ENCODE results near the gene PSMB7.

The PSMB7 gene

DNA sequence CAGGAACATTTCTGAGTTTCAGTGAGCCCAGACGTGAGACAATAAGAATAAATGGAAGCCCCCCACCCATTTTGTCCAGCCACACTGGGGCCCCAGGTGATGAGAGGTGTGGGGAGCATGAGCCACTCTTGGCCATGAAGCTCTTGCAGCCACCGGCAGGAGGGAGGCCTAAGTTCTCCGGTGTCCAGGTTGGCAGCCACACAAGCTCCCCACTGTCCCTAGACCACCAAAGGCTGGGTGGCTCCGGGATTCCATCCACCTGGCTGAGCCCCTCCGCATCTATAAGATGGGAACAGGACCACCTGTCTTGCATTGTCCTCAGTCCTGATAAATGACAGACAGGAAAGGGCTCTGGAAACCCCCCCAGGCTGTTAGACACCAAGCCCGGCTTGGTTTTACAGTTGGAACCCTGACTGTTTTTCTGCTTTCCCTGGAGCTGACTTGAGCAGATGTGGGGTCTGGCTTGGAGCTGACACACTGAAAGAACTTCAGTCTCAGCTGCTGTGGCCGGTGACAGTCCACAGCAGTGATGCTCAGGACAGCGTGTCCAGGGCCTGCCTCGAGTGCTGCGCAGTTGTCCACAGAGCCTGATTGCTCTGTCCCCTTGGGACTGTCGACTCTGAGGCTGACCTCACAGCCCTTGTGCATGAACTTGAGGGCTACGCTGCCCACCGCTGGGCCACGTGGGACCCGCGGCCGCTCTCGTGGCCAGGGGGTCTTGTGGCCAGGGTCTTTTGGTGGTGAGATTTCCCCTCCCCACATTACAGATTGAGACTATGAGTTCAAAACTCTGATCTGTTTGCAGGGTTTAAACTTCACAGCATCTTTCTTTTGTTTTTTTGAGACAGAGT lies 74.8 kb downstream of the PSMB7 start:
- no peak overlapping the region for H3K9ac ChIP-seq (ENCODE audit: low read depth in 1 of 2, low read length in 2 of 2)
- no peaks in the 10 kb centered on the region for H3K4me1 ChIP-seq (ENCODE audit: control insufficient read depth in 1 of 2, insufficient read depth in 2 of 2, low read length in 2 of 2)
- H3K27ac ChIP-seq (ENCODE audit: low read depth, low read length) = no peak overlapping the region
- peaks cover 22 to 70% of the 10 kb centered on the region in 2 donors for H3K36me3 ChIP-seq (ENCODE audit: control insufficient read depth in 1 of 2, insufficient read depth in 2 of 2, low read length in 2 of 2)
- no peaks in the 10 kb centered on the region for H3K27me3 ChIP-seq (ENCODE audit: control insufficient read depth in 1 of 2, insufficient read depth in 2 of 2, low read length in 2 of 2)
- no peak overlapping the region for H3K4me3 ChIP-seq (ENCODE audit: low read depth in 1 of 2, low read length in 2 of 2)
- peaks cover 0 to 5% of the 10 kb centered on the region in 2 donors for H3K9me3 ChIP-seq (ENCODE audit: control insufficient read depth in 1 of 2, low read length in 2 of 2)

DNA sequence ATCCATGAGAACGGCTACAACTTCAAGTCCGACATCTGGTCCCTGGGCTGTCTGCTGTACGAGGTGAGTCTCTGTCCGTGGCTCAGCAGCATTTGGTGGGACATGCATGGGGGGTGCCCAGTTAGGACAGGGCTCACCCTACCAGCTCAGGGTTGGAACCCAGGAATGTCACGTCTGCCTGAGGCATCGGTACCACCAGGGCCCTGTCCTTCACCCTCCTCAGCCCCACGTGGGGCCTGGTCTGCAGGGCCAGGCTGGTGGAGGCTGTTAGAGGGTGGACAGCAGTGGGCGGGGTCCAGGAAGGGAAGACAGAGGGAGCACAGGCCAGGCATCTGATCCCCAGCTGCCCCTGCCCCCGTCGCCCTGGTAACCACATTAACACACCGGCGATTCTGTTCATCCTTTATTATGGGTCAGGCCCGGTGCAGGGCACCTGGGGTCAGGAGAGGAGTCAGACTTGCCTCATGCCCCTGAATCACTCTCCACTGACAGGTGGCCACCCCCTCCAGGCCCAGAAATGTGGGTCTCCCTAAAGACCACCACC lies 75.6 kb downstream of the PSMB7 start:
- Histone ChIP-seq H3K9me3 (ENCODE audit: control insufficient read depth in 1 of 2, low read length in 2 of 2) (peaks cover 0 to 5% of the 10 kb centered on the region in 2 donors), H3K9ac (ENCODE audit: low read depth in 1 of 2, low read length in 2 of 2) (no peak overlapping the region), H3K27me3 (ENCODE audit: control insufficient read depth in 1 of 2, insufficient read depth in 2 of 2, low read length in 2 of 2) (no peaks in the 10 kb centered on the region), H3K4me1 (ENCODE audit: control insufficient read depth in 1 of 2, insufficient read depth in 2 of 2, low read length in 2 of 2) (no peaks in the 10 kb centered on the region), H3K36me3 (ENCODE audit: control insufficient read depth in 1 of 2, insufficient read depth in 2 of 2, low read length in 2 of 2) (peaks cover 26 to 72% of the 10 kb centered on the region in 2 donors), H3K4me3 (ENCODE audit: low read depth in 1 of 2, low read length in 2 of 2) (no peak overlapping the region), H3K27ac (ENCODE audit: low read depth, low read length) (no peak overlapping the region)

DNA sequence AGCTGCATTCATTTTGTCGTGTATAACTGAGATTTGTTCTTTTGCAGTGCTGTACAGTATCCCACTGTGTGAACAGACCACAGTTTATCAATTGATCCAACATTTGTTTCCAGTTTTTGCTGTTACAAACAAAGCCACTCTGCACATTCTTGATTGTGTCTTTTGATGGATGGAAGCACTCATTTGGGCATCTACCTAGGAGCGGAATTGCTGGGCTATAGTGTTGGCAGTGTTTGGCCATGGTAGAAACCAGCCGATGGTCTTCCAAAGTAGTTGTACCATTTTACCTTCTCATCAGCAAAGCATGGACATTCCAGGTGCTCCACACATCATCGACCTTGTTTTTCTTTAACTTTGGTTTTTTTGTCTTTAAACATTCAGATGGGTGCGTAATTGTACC lies 77.7 kb downstream of the PSMB7 start:
- no peak overlapping the region for H3K9ac ChIP-seq (ENCODE audit: low read depth in 1 of 2, low read length in 2 of 2)
- H3K27ac ChIP-seq (ENCODE audit: low read depth, low read length) = no peak overlapping the region
- H3K36me3 ChIP-seq (ENCODE audit: control insufficient read depth in 1 of 2, insufficient read depth in 2 of 2, low read length in 2 of 2) = peaks cover 29 to 70% of the 10 kb centered on the region in 2 donors
- peaks cover 0 to 5% of the 10 kb centered on the region in 2 donors for H3K9me3 ChIP-seq (ENCODE audit: control insufficient read depth in 1 of 2, low read length in 2 of 2)
- no peaks in the 10 kb centered on the region for H3K4me1 ChIP-seq (ENCODE audit: control insufficient read depth in 1 of 2, insufficient read depth in 2 of 2, low read length in 2 of 2)
- H3K4me3 ChIP-seq (ENCODE audit: low read depth in 1 of 2, low read length in 2 of 2) = no peak overlapping the region
- no peaks in the 10 kb centered on the region for H3K27me3 ChIP-seq (ENCODE audit: control insufficient read depth in 1 of 2, insufficient read depth in 2 of 2, low read length in 2 of 2)

DNA sequence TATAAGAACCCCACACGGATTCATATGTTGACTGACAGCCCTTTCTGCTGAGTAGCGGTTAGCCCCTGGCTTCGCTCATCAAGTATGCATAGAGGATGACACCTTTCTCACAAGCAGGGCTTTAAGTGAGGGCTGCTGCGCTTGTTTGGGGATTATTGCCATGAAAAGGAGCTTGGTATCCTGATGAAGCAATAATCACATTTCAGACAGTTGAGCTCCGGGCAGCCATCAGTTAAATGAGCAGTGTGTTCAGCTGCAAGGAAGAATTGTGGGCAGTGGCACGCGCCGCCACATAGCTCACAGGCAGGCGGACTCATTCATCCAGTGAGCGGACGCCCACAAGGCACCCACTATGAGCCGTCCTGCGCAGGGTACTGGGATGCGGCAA lies 79.9 kb downstream of the PSMB7 start:
- H3K27me3 ChIP-seq (ENCODE audit: control insufficient read depth in 1 of 2, insufficient read depth in 2 of 2, low read length in 2 of 2) = no peaks in the 10 kb centered on the region
- H3K27ac ChIP-seq (ENCODE audit: low read depth, low read length) = no peak overlapping the region
- peaks cover 25 to 70% of the 10 kb centered on the region in 2 donors for H3K36me3 ChIP-seq (ENCODE audit: control insufficient read depth in 1 of 2, insufficient read depth in 2 of 2, low read length in 2 of 2)
- H3K9me3 ChIP-seq (ENCODE audit: control insufficient read depth in 1 of 2, low read length in 2 of 2) = peaks cover 0 to 5% of the 10 kb centered on the region in 2 donors
- H3K9ac ChIP-seq (ENCODE audit: low read depth in 1 of 2, low read length in 2 of 2) = no peak overlapping the region
- H3K4me3 ChIP-seq (ENCODE audit: low read depth in 1 of 2, low read length in 2 of 2) = no peak overlapping the region
- no peaks in the 10 kb centered on the region for H3K4me1 ChIP-seq (ENCODE audit: control insufficient read depth in 1 of 2, insufficient read depth in 2 of 2, low read length in 2 of 2)

DNA sequence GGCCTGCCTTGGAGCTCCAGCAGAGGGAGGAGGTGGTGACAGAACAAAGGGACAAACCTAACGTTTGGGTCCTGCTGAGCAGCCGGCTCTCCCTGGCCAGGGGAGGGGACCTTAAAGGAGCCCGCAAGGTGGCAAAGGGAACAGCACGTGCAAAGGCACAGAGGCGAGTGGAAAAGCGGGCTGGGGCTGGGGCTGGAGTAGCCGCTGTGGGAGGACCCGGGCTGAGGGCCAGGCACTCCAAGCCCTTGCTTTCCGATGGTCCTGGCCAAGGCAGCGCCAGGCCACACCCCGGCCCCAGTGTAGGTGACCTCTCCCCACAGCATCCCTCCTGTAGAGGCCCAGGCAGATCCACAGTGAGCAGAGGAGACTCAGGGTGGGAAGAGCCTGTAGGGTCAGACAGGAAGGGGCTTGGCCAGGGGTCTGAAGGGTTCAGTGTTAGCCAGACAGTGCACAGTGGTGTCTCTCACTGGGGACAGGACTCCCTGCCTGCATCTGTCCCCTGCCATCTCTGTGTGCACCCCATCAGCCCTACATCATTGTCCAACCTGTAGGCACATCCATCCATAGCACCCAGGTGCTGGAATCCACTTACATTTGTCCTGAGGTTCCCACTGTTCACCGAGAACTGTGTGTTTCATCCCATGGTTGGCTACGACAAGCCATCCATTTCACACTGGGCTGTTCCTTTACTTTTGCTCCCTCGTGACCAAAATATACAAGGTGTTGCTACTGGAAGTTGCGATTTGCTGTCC lies 80.5 kb downstream of the PSMB7 start:
- no peak overlapping the region for H3K27ac ChIP-seq (ENCODE audit: low read depth, low read length)
- no peaks in the 10 kb centered on the region for H3K4me1 ChIP-seq (ENCODE audit: control insufficient read depth in 1 of 2, insufficient read depth in 2 of 2, low read length in 2 of 2)
- H3K27me3 ChIP-seq (ENCODE audit: control insufficient read depth in 1 of 2, insufficient read depth in 2 of 2, low read length in 2 of 2) = no peaks in the 10 kb centered on the region
- H3K4me3 ChIP-seq (ENCODE audit: low read depth in 1 of 2, low read length in 2 of 2) = no peak overlapping the region
- H3K9me3 ChIP-seq (ENCODE audit: control insufficient read depth in 1 of 2, low read length in 2 of 2) = peaks cover 0 to 5% of the 10 kb centered on the region in 2 donors
- H3K9ac ChIP-seq (ENCODE audit: low read depth in 1 of 2, low read length in 2 of 2) = no peak overlapping the region
- H3K36me3 ChIP-seq (ENCODE audit: control insufficient read depth in 1 of 2, insufficient read depth in 2 of 2, low read length in 2 of 2) = peaks cover 23 to 69% of the 10 kb centered on the region in 2 donors

DNA sequence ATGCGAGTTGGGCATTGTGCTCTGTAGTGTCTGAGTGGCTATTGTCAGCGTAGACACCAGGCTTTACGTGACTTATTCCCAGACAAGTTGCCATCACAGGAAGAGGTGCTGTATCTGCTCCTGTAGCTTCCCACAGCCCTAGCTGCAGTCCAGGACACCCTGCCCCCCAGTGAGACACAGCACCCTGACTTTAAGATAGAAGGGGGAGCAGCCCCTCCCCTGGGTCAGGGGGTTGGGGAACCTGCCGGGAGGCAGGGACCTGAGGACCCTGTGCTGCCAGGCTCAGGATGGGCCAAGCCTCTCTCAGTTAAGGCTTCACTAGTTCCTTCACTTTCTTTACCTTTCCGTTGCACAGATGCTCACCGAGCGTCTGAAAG lies 82.1 kb downstream of the PSMB7 start:
- H3K4me1 ChIP-seq (ENCODE audit: control insufficient read depth in 1 of 2, insufficient read depth in 2 of 2, low read length in 2 of 2) = no peaks in the 10 kb centered on the region
- H3K27ac ChIP-seq (ENCODE audit: low read depth, low read length) = no peak overlapping the region
- H3K9ac ChIP-seq (ENCODE audit: low read depth in 1 of 2, low read length in 2 of 2) = no peak overlapping the region
- peaks cover 0 to 5% of the 10 kb centered on the region in 2 donors for H3K9me3 ChIP-seq (ENCODE audit: control insufficient read depth in 1 of 2, low read length in 2 of 2)
- H3K36me3 ChIP-seq (ENCODE audit: control insufficient read depth in 1 of 2, insufficient read depth in 2 of 2, low read length in 2 of 2) = peaks cover 33 to 74% of the 10 kb centered on the region in 2 donors
- H3K4me3 ChIP-seq (ENCODE audit: low read depth in 1 of 2, low read length in 2 of 2) = no peak overlapping the region
- H3K27me3 ChIP-seq (ENCODE audit: control insufficient read depth in 1 of 2, insufficient read depth in 2 of 2, low read length in 2 of 2) = no peaks in the 10 kb centered on the region

DNA sequence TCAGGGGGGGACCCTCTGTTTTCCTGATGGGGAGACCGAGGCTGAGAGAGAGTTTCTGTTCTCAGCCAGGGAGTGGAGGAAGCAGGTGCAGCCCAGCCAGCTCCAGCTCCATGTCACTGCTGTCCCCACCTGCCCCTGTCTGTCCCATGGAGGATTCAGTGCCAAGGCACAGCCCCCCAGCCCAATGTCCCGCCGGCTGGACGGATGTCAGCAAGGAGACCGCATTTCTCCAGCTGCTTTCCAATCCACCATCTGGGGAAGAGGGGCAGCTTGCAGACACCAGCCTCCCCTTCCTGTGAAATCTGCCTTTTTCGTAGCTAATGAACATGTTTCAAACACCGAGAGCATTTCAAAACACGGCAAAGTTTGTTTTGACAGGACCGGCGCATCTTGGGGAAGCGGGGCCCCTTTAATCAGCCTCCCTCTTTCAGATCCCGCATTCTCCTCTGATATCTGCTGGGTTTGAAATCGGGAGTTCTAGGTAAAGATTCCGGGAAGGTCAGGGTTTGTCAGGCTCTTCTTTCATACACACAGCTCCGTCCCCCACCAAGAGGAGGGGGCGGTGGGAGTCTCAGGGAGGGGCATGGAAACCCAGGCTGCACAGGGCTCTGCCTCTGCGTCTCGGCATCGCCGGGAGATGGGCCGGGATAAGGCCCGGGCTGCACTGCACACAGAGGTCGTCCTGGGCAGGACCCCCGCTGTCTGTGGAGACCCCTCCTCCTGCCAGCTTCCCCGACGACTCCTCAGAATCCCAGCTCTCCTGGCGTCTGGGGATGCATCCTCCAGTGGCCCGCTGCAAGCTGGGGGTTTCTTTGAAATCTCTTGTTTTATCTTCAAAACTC lies 82.7 kb downstream of the PSMB7 start:
- Histone ChIP-seq H3K9ac (ENCODE audit: low read depth in 1 of 2, low read length in 2 of 2) (no peak overlapping the region), H3K4me1 (ENCODE audit: control insufficient read depth in 1 of 2, insufficient read depth in 2 of 2, low read length in 2 of 2) (no peaks in the 10 kb centered on the region), H3K4me3 (ENCODE audit: low read depth in 1 of 2, low read length in 2 of 2) (no peak overlapping the region), H3K27ac (ENCODE audit: low read depth, low read length) (no peak overlapping the region), H3K9me3 (ENCODE audit: control insufficient read depth in 1 of 2, low read length in 2 of 2) (peaks cover 0 to 5% of the 10 kb centered on the region in 2 donors), H3K36me3 (ENCODE audit: control insufficient read depth in 1 of 2, insufficient read depth in 2 of 2, low read length in 2 of 2) (peaks cover 36 to 74% of the 10 kb centered on the region in 2 donors), H3K27me3 (ENCODE audit: control insufficient read depth in 1 of 2, insufficient read depth in 2 of 2, low read length in 2 of 2) (no peaks in the 10 kb centered on the region)

DNA sequence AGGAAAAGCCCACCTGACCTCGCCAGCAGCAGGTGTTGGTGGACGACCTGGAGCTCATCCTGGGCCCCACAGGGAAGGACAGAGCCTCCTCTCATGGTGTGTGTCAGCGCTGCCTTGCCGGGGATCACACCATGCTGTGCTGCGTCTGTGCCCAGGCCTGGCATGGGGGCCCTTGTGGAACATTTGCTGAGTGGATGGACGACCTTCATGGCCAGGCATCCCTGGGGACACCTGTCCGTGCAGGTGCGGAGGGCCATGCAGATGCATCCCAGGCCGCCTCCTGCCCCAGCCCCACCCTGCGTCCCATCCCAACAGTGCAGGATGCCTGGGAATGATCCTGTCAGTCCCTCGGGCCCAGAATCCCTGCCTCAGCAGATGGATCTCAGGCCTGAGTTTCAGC lies 83.7 kb downstream of the PSMB7 start:
- Histone ChIP-seq H3K9ac (ENCODE audit: low read depth in 1 of 2, low read length in 2 of 2) (no peak overlapping the region), H3K36me3 (ENCODE audit: control insufficient read depth in 1 of 2, insufficient read depth in 2 of 2, low read length in 2 of 2) (peaks cover 35 to 76% of the 10 kb centered on the region in 2 donors), H3K27ac (ENCODE audit: low read depth, low read length) (no peak overlapping the region), H3K4me3 (ENCODE audit: low read depth in 1 of 2, low read length in 2 of 2) (no peak overlapping the region), H3K9me3 (ENCODE audit: control insufficient read depth in 1 of 2, low read length in 2 of 2) (no peaks in the 10 kb centered on the region), H3K4me1 (ENCODE audit: control insufficient read depth in 1 of 2, insufficient read depth in 2 of 2, low read length in 2 of 2) (no peaks in the 10 kb centered on the region), H3K27me3 (ENCODE audit: control insufficient read depth in 1 of 2, insufficient read depth in 2 of 2, low read length in 2 of 2) (no peaks in the 10 kb centered on the region)

DNA sequence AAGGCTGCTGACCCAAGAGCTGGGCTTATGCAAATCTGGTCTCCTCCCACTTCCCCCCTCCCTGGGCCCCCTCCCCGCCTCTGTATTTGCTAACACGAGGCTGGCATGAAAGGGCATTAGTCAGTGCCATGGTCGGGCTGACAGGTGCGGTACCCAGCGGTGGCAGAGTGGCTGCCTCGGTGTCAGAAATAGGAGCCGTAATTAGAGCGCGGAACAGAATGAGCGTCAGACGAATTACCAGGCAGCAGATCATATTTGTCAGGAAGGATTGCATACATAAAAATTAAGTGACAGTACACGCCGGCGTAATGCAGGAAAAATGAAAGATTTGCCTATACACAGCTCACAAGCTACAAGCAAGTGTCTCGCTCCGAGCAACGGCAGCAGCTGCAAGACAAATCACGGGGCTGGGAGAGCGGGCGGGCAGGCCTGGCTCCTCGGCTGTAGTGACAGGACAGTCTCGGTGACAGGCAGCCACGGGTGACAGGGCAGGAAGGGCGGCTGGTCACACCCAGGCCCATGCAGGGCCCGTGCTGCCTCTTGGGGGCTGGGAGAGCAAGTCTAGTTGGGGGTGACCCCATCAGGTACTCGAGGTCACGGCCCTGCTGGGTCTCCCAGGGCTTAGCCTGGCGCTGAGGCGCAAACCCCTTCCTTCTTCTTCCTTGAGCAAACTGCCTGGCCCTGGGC lies 85.1 kb downstream of the PSMB7 start:
- no peaks in the 10 kb centered on the region for H3K9me3 ChIP-seq (ENCODE audit: control insufficient read depth in 1 of 2, low read length in 2 of 2)
- H3K9ac ChIP-seq (ENCODE audit: low read depth in 1 of 2, low read length in 2 of 2) = no peak overlapping the region
- no peak overlapping the region for H3K4me3 ChIP-seq (ENCODE audit: low read depth in 1 of 2, low read length in 2 of 2)
- H3K4me1 ChIP-seq (ENCODE audit: control insufficient read depth in 1 of 2, insufficient read depth in 2 of 2, low read length in 2 of 2) = no peaks in the 10 kb centered on the region
- no peak overlapping the region for H3K27ac ChIP-seq (ENCODE audit: low read depth, low read length)
- H3K36me3 ChIP-seq (ENCODE audit: control insufficient read depth in 1 of 2, insufficient read depth in 2 of 2, low read length in 2 of 2) = peaks cover 35 to 83% of the 10 kb centered on the region in 2 donors
- no peaks in the 10 kb centered on the region for H3K27me3 ChIP-seq (ENCODE audit: control insufficient read depth in 1 of 2, insufficient read depth in 2 of 2, low read length in 2 of 2)

All from duodenal mucosa (tissue), 2 donors.